Esophagus mucosa (tissue), 1 donor: ENCODE data around the gene ZXDC. TPM values are rescaled to one million over a fixed set of nuclear protein-coding genes. Genes with fewer than 3 reads are reported as not detected.

Experiments used
- ATAC-seq: fragments of 200-7000 bp; cut with Tn5 transposase; one replicate; pipeline ENCODE4 v1.9.1; 2020
- total RNA-seq: library from RNA; stranded (reverse); gene quantifications from one replicate; pipeline ENCODE4 v1.2.4, GENCODE V29; 2023
- donor health status: DM: yes; HTN: yes; CAD: no.

ZXDC gene
- total RNA-seq, 1 donor from 2014 or later: 19.1 TPM

- no peak for ATAC-seq
These were observed 84.1 kb downstream of the ZXDC start for GRCh38 chr3:126391631-126392030.

- no peak for ATAC-seq
These were observed 84.9 kb downstream of the ZXDC start for GRCh38 chr3:126390751-126391150.

GRCh38 chr3:126390201-126390600 lies 85.5 kb downstream of the ZXDC start:
- ATAC-seq: no peak

DNA sequence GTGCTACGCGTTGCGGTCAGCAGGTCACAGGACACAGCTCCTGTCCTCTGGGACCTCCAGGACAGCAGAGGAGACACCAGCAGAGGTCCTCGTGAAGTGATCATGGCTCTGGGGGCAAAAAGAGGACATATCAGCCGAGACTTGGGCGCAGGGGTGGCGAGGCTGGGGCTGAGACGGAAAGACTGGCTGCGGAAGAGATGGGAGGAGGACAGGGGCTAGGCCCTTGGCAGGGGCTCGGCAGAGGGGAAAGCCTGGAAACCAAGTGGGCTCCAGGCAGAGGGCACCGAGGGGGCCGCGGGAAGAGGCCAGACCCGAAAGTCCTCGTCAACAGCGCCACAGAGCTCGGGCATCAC lies 85.9 kb downstream of the ZXDC start:
- ATAC-seq: no peak

GRCh38 chr3:126389112-126389793 lies 86.4 kb downstream of the ZXDC start:
- peak; percentile 87 for ATAC-seq

Other genes starting within 250 kb of the ZXDC start
- 0.60 TPM for gene KLF15, start 118.5 kb downstream of the ZXDC start, total RNA-seq
- gene CFAP100, start 81.0 kb downstream of the ZXDC start, total RNA-seq: not detected
- gene UROC1, start 41.9 kb upstream of the ZXDC start, total RNA-seq: not detected
- not detected for gene CHST13, start 48.3 kb upstream of the ZXDC start, total RNA-seq
- not detected for gene C3orf22, start 83.0 kb upstream of the ZXDC start, total RNA-seq
- gene TXNRD3, start 179.2 kb upstream of the ZXDC start, total RNA-seq: 6.5 TPM
- gene CHCHD6, start 228.3 kb upstream of the ZXDC start, total RNA-seq: 9.2 TPM